ENCODE data around the gene DNAJC6. TPM values are rescaled to one million over a fixed set of nuclear protein-coding genes. Genes with fewer than 3 reads are reported as not detected.

The DNAJC6 gene
- total and polyA plus RNA-seq, 2 experiments from 2014 or later, result 6.0 to 11.2 TPM

- DNase-seq (ENCODE audit: low spot score), result peak; percentile 74
- H3K9me3 ChIP-seq (ENCODE audit: low read depth), result no peaks in the 10 kb centered on the region
- peak overlapping the region; percentile 98 for H3K4me2 ChIP-seq
- 2% methylated on average over 50 of the region's 59 CpGs for WGBS (ENCODE audit: low lambda C conversion rate, missing lambda C conversion rate)
- no peaks in the 10 kb centered on the region for H3K36me3 ChIP-seq (replicated peaks; ENCODE audit: insufficient read depth, low read depth)
- H3K4me1 ChIP-seq (ENCODE audit: insufficient read depth), result peaks cover 8% of the 10 kb centered on the region
- no peaks in the 10 kb centered on the region for H3K9me2 ChIP-seq (replicated peaks; ENCODE audit: insufficient read depth)
- H4K20me1 ChIP-seq (ENCODE audit: insufficient read depth, poor library complexity, severe bottlenecking), result no peaks in the 10 kb centered on the region
- H2AFZ ChIP-seq, result peak overlapping the region; percentile 92
- H3K4me3 ChIP-seq, result peak overlapping the region; percentile 53
- H3K27me3 ChIP-seq, result no peaks in the 10 kb centered on the region
- H3K79me2 ChIP-seq, result peaks cover 3% of the 10 kb centered on the region
- peak overlapping the region; percentile 31 for H3K27ac ChIP-seq
- TF ChIP-seq CTCF (IDR thresholded peaks at IDR 0.05; ENCODE audit: poor library complexity) (peak; percentile 45), EZH2phosphoT487 (IDR thresholded peaks at IDR 0.05; ENCODE audit: low read depth, severe bottlenecking, unreplicated experiment) (no peak)
Observed at GRCh38 chr1:65265651-65266351, 43.5 kb upstream of the DNAJC6 start.

GRCh38 chr1:65266476-65266875 lies 42.9 kb upstream of the DNAJC6 start:
- Histone ChIP-seq H3K4me3 (no peak overlapping the region), H3K9me2 (replicated peaks; ENCODE audit: insufficient read depth) (no peaks in the 10 kb centered on the region), H3K4me2 (peak overlapping the region; percentile 98)

GRCh38 chr1:65267271-65267670 lies 42.1 kb upstream of the DNAJC6 start:
- Histone ChIP-seq H3K4me3 (no peak overlapping the region), H3K9me2 (replicated peaks; ENCODE audit: insufficient read depth) (no peaks in the 10 kb centered on the region), H3K4me2 (no peak overlapping the region), H3K27ac (peak overlapping the region; percentile 31), H4K20me1 (ENCODE audit: insufficient read depth, poor library complexity, severe bottlenecking) (no peaks in the 10 kb centered on the region), H3K79me2 (peaks cover 3% of the 10 kb centered on the region), H3K4me1 (ENCODE audit: insufficient read depth) (peaks cover 8% of the 10 kb centered on the region), H3K9me3 (ENCODE audit: low read depth) (no peaks in the 10 kb centered on the region), H3K36me3 (replicated peaks; ENCODE audit: insufficient read depth, low read depth) (no peaks in the 10 kb centered on the region), H3K27me3 (no peaks in the 10 kb centered on the region), H2AFZ (no peak overlapping the region)
- DNase-seq (ENCODE audit: low spot score), result no peak
- WGBS (ENCODE audit: low lambda C conversion rate, missing lambda C conversion rate), result 82% methylated on average over 4 of the region's 4 CpGs
- TF ChIP-seq EZH2 (IDR thresholded peaks at IDR 0.05; ENCODE audit: borderline replicate concordance), result no peak
- no peak for TF ChIP-seq CTCF (IDR thresholded peaks at IDR 0.05; ENCODE audit: poor library complexity)
- no peak for TF ChIP-seq EZH2phosphoT487 (IDR thresholded peaks at IDR 0.05; ENCODE audit: low read depth, severe bottlenecking, unreplicated experiment)

More at GRCh38 chr1:65266476-65266875, 42.9 kb upstream of the DNAJC6 start:
- H3K36me3 ChIP-seq (replicated peaks; ENCODE audit: insufficient read depth, low read depth), result no peaks in the 10 kb centered on the region
- no peaks in the 10 kb centered on the region for H3K9me3 ChIP-seq (ENCODE audit: low read depth)
- no peaks in the 10 kb centered on the region for H3K27me3 ChIP-seq
- H2AFZ ChIP-seq, result peak overlapping the region; percentile 92
- H3K4me1 ChIP-seq (ENCODE audit: insufficient read depth), result peaks cover 8% of the 10 kb centered on the region
- H4K20me1 ChIP-seq (ENCODE audit: insufficient read depth, poor library complexity, severe bottlenecking), result no peaks in the 10 kb centered on the region
- H3K27ac ChIP-seq, result peak overlapping the region; percentile 31
- peaks cover 3% of the 10 kb centered on the region for H3K79me2 ChIP-seq
- 7% methylated on average over 1 of the region's 1 CpG for WGBS (ENCODE audit: low lambda C conversion rate, missing lambda C conversion rate)
- TF ChIP-seq EZH2 (IDR thresholded peaks at IDR 0.05; ENCODE audit: borderline replicate concordance) (no peak), CTCF (IDR thresholded peaks at IDR 0.05; ENCODE audit: poor library complexity) (no peak), EZH2phosphoT487 (IDR thresholded peaks at IDR 0.05; ENCODE audit: low read depth, severe bottlenecking, unreplicated experiment) (no peak)
- DNase-seq (ENCODE audit: low spot score), result no peak

Measured in hepatocyte (in vitro differentiated cells).